A549 (cell line): Measurements from ENCODE around the gene CYB5D1. TPM values are rescaled to one million over a fixed set of nuclear protein-coding genes. Genes with fewer than 3 reads are reported as not detected.

ENCODE experiments used
- ATAC-seq, 2 experiments: fragments of 200-7000 bp in 1 of 2; fragments of >200 bp in 1 of 2; cut with Nextera tagmentation in 1 of 2; cut with Tn5 transposase in 1 of 2; 3 replicates each; pipeline versions ENCODE4 v1.8.0 to v1.9.1; 2018 to 2020; ENCODE audit warnings: mild to moderate bottlenecking in 1 of 2, moderate library complexity in 1 of 2
- CTCF ChIA-PET: fragments of 300-600 bp; sonication (Branson Sonifier 250); formaldehyde crosslinking; extraction: SDS; loops from one replicate; lab custom pipeline; 2021; ENCODE audit warnings: antibody characterized with exemption, inconsistent platforms; lab: Yijun Ruan, JAX
- POLR2A ChIA-PET: fragments of 350-600 bp; formaldehyde crosslinking; extraction: SDS; loops from one replicate; lab custom pipeline; 2021; ENCODE audit warnings: antibody characterized with exemption, inconsistent platforms; lab: Yijun Ruan, JAX
- DNase-seq, 2 experiments: peaks; one replicate each; pipeline versions ENCODE4 v3.0.0 to v3.0.0-alpha.2; 2011 to 2016; ENCODE audit warnings: low read depth in 1 of 2, low spot score in 1 of 2
- FAIRE-seq: peaks from 2 replicates; lab custom pipeline; 2011; peaks lifted over from hg19 to GRCh38; lab: Jason Lieb, UNC
- H3K27ac ChIP-seq, 2 experiments: fragments of >200 bp; sonication (Bioruptor Twin); formaldehyde crosslinking; 3 replicates each; pipeline ENCODE4 v1.5.1; 2016 to 2017
- H3K4me1 ChIP-seq: fragments of >200 bp; sonication (Bioruptor Twin); formaldehyde crosslinking; 3 replicates; pipeline ENCODE4 v1.6.1; 2016
- H3K4me2 ChIP-seq: fragments of >200 bp; sonication (Bioruptor Twin); formaldehyde crosslinking; 3 replicates; pipeline ENCODE4 v1.6.1; 2016
- H3K4me3 ChIP-seq: fragments of >200 bp; sonication (Bioruptor Twin); formaldehyde crosslinking; 3 replicates; pipeline ENCODE4 v1.5.1; 2016
- H3K9me3 ChIP-seq: fragments of >200 bp; sonication (Bioruptor Twin); formaldehyde crosslinking; 3 replicates; pipeline ENCODE4 v1.6.1; 2016
- BHLHE40 ChIP-seq: IDR thresholded peaks from 2 replicates; pipeline ENCODE4 v1.6.1; 2012; ENCODE audit warnings: low read depth, low read length, inconsistent platforms
- CBX2 ChIP-seq: fragments of 200-600 bp; sonication (generic); IDR thresholded peaks from 2 replicates; pipeline ENCODE4 v1.6.1; 2016; ENCODE audit warnings: low read depth, mild to moderate bottlenecking, borderline replicate concordance
- CBX8 ChIP-seq: fragments of 200-600 bp; sonication (generic); IDR thresholded peaks from 2 replicates; pipeline ENCODE4 v1.6.1; 2016
- CHD4 ChIP-seq: fragments of 200-600 bp; sonication (generic); IDR thresholded peaks from 2 replicates; pipeline ENCODE4 v1.6.1; 2016; ENCODE audit warnings: antibody characterized with exemption, mild to moderate bottlenecking, borderline replicate concordance
- CTCF ChIP-seq: fragments of >200 bp; sonication (Bioruptor Twin); formaldehyde crosslinking; IDR thresholded peaks from 3 replicates; pipeline ENCODE4 v1.5.1; 2016
- EHF ChIP-seq: fragments of 250-450 bp; sonication (Bioruptor Pico); IDR thresholded peaks from 2 replicates; pipeline ENCODE4 v1.5.0; 2020; ENCODE audit warnings: mild to moderate bottlenecking
- EP300 ChIP-seq, 2 experiments: fragments of >200 bp; sonication (Bioruptor Twin); formaldehyde crosslinking; IDR thresholded peaks; 2 replicates in 1 of 2; 3 replicates in 1 of 2; pipeline ENCODE4 v1.6.1; 2016 to 2017
- ESRRA ChIP-seq: fragments of 150-350 bp; IDR thresholded peaks from 2 replicates; pipeline ENCODE4 v1.6.1; 2014; ENCODE audit warnings: mild to moderate bottlenecking, low read length, borderline replicate concordance
- FOSB ChIP-seq: fragments of 250-450 bp; sonication (Bioruptor Pico); IDR thresholded peaks from 2 replicates; pipeline ENCODE4 v1.5.0; 2020; ENCODE audit warnings: mild to moderate bottlenecking, moderate library complexity
- FOSL2 ChIP-seq, 2 experiments: fragments of 450-650 bp in 1 of 2; fragments of >200 bp in 1 of 2; sonication (Bioruptor Twin) in 1 of 2; formaldehyde crosslinking; IDR thresholded peaks; 2 replicates each; pipeline versions ENCODE4 v1.5.0 to v1.6.1; 2016 to 2020; ENCODE audit warnings: mild to moderate bottlenecking in 1 of 2, moderate library complexity in 1 of 2
- HOXB13 ChIP-seq: fragments of 250-450 bp; sonication (Bioruptor Pico); IDR thresholded peaks from 2 replicates; pipeline ENCODE4 v1.5.0; 2020; ENCODE audit warnings: low read depth, mild to moderate bottlenecking, moderate library complexity
- JUN ChIP-seq, 2 experiments: fragments of >200 bp; sonication (Bioruptor Twin); formaldehyde crosslinking; IDR thresholded peaks; 2 replicates in 1 of 2; 3 replicates in 1 of 2; pipeline ENCODE4 v1.6.1; 2016 to 2017
- KDM5A ChIP-seq: fragments of 200-600 bp; sonication (generic); IDR thresholded peaks from 2 replicates; pipeline ENCODE4 v1.6.1; 2016; ENCODE audit warnings: antibody characterized with exemption, mild to moderate bottlenecking
- MAFK ChIP-seq: fragments of 450-650 bp; IDR thresholded peaks from 2 replicates; pipeline ENCODE4 v1.6.1; 2014; ENCODE audit not compliant: partially characterized antibody
- MYC ChIP-seq: IDR thresholded peaks from 2 replicates; pipeline ENCODE4 v1.6.1; 2012; ENCODE audit warnings: mild to moderate bottlenecking, inconsistent platforms, low read length, improper control_type of control experiment, borderline replicate concordance
- NPAS2 ChIP-seq: fragments of 250-450 bp; sonication (Bioruptor Pico); IDR thresholded peaks from 2 replicates; pipeline ENCODE4 v1.8.0; 2022; ENCODE audit warnings: mild to moderate bottlenecking, moderate library complexity, borderline replicate concordance
- RCOR1 ChIP-seq: fragments of 150-350 bp; IDR thresholded peaks from 2 replicates; pipeline ENCODE4 v1.6.1; 2014; ENCODE audit warnings: antibody characterized with exemption, low read length, low read depth
- RFX5 ChIP-seq: fragments of 450-650 bp; IDR thresholded peaks from 2 replicates; pipeline ENCODE4 v1.7.1; 2014; ENCODE audit warnings: antibody characterized with exemption, mild to moderate bottlenecking, moderate library complexity
- RNF2 ChIP-seq: fragments of 200-600 bp; sonication (generic); IDR thresholded peaks from 2 replicates; pipeline ENCODE4 v1.6.1; 2016; ENCODE audit warnings: low read depth, mild to moderate bottlenecking, antibody characterized with exemption, moderate library complexity, borderline replicate concordance
- SREBF2 ChIP-seq: fragments of 450-650 bp; IDR thresholded peaks from 2 replicates; pipeline ENCODE4 v1.6.1; 2014; ENCODE audit warnings: mild to moderate bottlenecking, moderate library complexity
- TFCP2L1 ChIP-seq: fragments of 250-450 bp; sonication (Bioruptor Pico); IDR thresholded peaks from 2 replicates; pipeline ENCODE4 v1.5.0; 2021; ENCODE audit warnings: mild to moderate bottlenecking
- ZC3H11A ChIP-seq: fragments of 450-650 bp; IDR thresholded peaks from 2 replicates; pipeline ENCODE4 v1.6.1; 2014; ENCODE audit warnings: antibody characterized with exemption, mild to moderate bottlenecking
- ZFP36 ChIP-seq: fragments of 450-650 bp; IDR thresholded peaks from 2 replicates; pipeline ENCODE4 v1.6.1; 2014; ENCODE audit warnings: borderline replicate concordance; ENCODE audit not compliant: partially characterized antibody
- ZNF302 ChIP-seq: fragments of 250-450 bp; sonication (Bioruptor Pico); IDR thresholded peaks from 2 replicates; pipeline ENCODE4 v1.9.0; 2021; ENCODE audit warnings: inconsistent platforms, mild to moderate bottlenecking, moderate library complexity
- WGBS: methylation state at CpG from one replicate; pipeline ENCODE4 v1.1.6; 2017; ENCODE audit errors: missing lambda C conversion rate; 5-methylcytosine and 5-hydroxymethylcytosine counted together
- polyA plus RNA-seq, 4 experiments: library from polyadenylated mRNA; depleted of rRNA in 3 of 4; stranded (reverse); fragments of >200 nt; fragmentation: RNase III in 1 of 4; extraction: RNeasy Plus Mini Kit Qiagen cat#74134 plus additional on column Dnase treatment in 1 of 4; gene quantifications; 2 replicates in 3 of 4; 3 replicates in 1 of 4; pipeline ENCODE4 v1.2.3, GENCODE V29; 2011 to 2017
- TF ChIP-seq, protein P1 (sequence below): IDR thresholded peaks from 2 replicates; pipeline ENCODE4 v1.6.1; 2012
- TF ChIP-seq, protein P2 (sequence below): fragments of 250-450 bp; sonication (Bioruptor Pico); IDR thresholded peaks from 2 replicates; pipeline ENCODE4 v1.5.0; 2020; ENCODE audit warnings: low read depth, mild to moderate bottlenecking, moderate library complexity
- TF ChIP-seq, protein P3 (sequence below): fragments of >200 bp; sonication (Bioruptor Twin); formaldehyde crosslinking; IDR thresholded peaks from 3 replicates; pipeline ENCODE4 v1.6.1; 2016
- TF ChIP-seq, protein P4 (sequence below): fragments of 250-450 bp; sonication (Bioruptor Pico); IDR thresholded peaks from 2 replicates; pipeline ENCODE4 v1.5.0; 2021; ENCODE audit warnings: mild to moderate bottlenecking, moderate library complexity, borderline replicate concordance

CYB5D1 gene
- polyA plus RNA-seq, 2 of the 4 experiments (the other 2 are of a cell fraction): 20.4 to 28.2 TPM

DNA sequence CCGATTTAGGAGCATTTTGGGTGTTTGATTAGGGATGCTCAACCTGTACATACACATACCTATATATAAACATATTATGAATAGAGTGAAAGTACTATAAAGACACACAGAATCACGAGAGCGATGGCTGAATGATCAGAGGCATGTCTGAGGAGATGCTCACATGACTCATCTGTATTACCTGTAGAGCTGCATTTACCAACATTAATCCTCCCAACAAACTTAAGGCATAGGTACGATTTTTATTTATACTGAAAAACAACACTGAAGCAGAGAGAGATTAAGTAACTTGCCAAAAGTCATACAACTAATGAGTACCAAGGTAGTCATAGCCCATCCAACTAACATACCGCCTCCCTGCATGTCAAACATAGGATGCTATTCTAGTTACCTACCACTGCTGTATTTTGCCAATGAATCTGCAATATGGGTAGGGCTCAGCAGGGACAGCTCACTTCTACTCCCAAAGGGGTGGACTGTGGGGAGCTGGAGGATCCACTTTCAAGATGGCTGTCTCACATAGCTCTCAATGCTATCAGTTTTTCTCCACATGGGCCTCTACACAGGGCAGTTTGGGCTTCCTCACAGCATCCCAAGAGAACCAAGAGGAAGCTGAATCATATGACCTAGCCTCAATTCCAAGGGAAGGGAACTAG lies 7.3 kb downstream of the CYB5D1 start:
- Histone ChIP-seq H3K9me3 (0 out of 3 replicates have a peak, but pooled peaks cover 2% of the 10 kb centered on the region), H3K4me1 (peaks cover 7% of the 10 kb centered on the region; the same call in 1 of the 3 replicates), H3K4me2 (no peak overlapping the region), H3K27ac (no peak overlapping the region), H3K4me3 (no peak overlapping the region)
- DNase-seq (no peak), FAIRE-seq (no peak), ATAC-seq (peak in 1 of 2 experiments; percentile 28; a peak in 2 of 6 replicates)
- 84% methylated on average over 5 of the region's 5 CpGs for WGBS
- TF ChIP-seq FOSB (CRISPR knock-in tag) (no peak), MYC (no peak), CTCF (no peak), RFX5 (no peak), JUN (IDR thresholded peaks at IDR 0.05) (no peak), TFCP2L1 (CRISPR knock-in tag) (no peak), EHF (CRISPR knock-in tag) (no peak), KDM5A (no peak), ZFP36 (no peak), ESRRA (no peak), ZC3H11A (no peak), SREBF2 (no peak), MAFK (no peak), ZNF302 (CRISPR knock-in tag) (no peak), FOSL2 (IDR thresholded peaks at IDR 0.05) (no peak), FOSL2 (CRISPR knock-in tag; IDR thresholded peaks at IDR 0.05) (no peak), BHLHE40 (no peak), CBX2 (no peak)
- TF ChIP-seq, protein P1, sequence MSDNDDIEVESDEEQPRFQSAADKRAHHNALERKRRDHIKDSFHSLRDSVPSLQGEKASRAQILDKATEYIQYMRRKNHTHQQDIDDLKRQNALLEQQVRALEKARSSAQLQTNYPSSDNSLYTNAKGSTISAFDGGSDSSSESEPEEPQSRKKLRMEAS: no peak
- TF ChIP-seq, protein P2, sequence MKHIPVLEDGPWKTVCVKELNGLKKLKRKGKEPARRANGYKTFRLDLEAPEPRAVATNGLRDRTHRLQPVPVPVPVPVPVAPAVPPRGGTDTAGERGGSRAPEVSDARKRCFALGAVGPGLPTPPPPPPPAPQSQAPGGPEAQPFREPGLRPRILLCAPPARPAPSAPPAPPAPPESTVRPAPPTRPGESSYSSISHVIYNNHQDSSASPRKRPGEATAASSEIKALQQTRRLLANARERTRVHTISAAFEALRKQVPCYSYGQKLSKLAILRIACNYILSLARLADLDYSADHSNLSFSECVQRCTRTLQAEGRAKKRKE (CRISPR knock-in tag): no peak
- TF ChIP-seq, protein P3, sequence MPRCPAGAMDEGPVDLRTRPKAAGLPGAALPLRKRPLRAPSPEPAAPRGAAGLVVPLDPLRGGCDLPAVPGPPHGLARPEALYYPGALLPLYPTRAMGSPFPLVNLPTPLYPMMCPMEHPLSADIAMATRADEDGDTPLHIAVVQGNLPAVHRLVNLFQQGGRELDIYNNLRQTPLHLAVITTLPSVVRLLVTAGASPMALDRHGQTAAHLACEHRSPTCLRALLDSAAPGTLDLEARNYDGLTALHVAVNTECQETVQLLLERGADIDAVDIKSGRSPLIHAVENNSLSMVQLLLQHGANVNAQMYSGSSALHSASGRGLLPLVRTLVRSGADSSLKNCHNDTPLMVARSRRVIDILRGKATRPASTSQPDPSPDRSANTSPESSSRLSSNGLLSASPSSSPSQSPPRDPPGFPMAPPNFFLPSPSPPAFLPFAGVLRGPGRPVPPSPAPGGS: no peak
- CTCF ChIA-PET: interaction anchor here (0.5 to 14.5 kb wide), 19 partner anchors 8 to 644 kb away, joined by 3 to 339 read pairs (median 10); partner anchors contain the start of genes ALOX15B, CHD3 and KDM6B
- POLR2A ChIA-PET: interaction anchor here (0.5 to 0.6 kb wide), 2 partner anchors 31 to 461 kb away, joined by 3 to 6 read pairs; partner anchors contain the start of gene TMEM256

DNA sequence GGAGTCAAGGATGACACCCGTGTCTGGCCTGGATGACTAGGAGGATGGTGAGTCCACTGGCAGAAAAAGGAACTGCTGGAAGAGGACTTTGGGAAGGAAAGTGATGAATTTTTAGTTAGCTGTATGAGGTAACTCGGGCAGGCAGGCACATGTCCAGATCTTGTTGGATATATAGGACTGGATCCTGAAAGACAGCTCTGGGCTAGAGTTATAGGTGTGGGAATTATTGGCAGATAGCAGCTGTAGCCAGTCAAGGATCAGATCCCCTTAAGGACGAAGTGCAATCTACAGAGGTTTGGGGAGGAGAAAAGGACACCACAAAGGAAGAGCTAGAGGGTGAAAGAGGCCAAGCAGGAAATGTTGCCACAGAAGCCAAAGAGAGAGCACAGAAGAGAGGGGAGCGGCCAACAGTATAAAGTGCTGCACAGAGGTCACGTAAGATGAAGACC lies 10.1 kb downstream of the CYB5D1 start:
- no peak for FAIRE-seq
- Histone ChIP-seq H3K4me3 (no peak overlapping the region), H3K27ac (no peak overlapping the region), H3K4me2 (no peak overlapping the region), H3K9me3 (0 out of 3 replicates have a peak, but pooled peaks cover 2% of the 10 kb centered on the region), H3K4me1 (peaks cover 5% of the 10 kb centered on the region; the same call in 1 of the 3 replicates)
- DNase-seq: no peak
- WGBS: 87% methylated on average over 5 of the region's 5 CpGs
- CTCF ChIA-PET: interaction anchor here (0.8 to 14.5 kb wide), 9 partner anchors 17 to 191 kb away, joined by 3 to 339 read pairs (median 10); partner anchors contain the start of gene CHD3
- no peak for ATAC-seq
- TF ChIP-seq EP300 (IDR thresholded peaks at IDR 0.05): no peak
- TF ChIP-seq SREBF2: no peak
- no peak for TF ChIP-seq CHD4
- TF ChIP-seq CBX8: no peak
- TF ChIP-seq RNF2: no peak
- TF ChIP-seq HOXB13: no peak
- no peak for TF ChIP-seq RCOR1
- no peak for TF ChIP-seq KDM5A
- TF ChIP-seq NPAS2: no peak
- TF ChIP-seq, protein P4, sequence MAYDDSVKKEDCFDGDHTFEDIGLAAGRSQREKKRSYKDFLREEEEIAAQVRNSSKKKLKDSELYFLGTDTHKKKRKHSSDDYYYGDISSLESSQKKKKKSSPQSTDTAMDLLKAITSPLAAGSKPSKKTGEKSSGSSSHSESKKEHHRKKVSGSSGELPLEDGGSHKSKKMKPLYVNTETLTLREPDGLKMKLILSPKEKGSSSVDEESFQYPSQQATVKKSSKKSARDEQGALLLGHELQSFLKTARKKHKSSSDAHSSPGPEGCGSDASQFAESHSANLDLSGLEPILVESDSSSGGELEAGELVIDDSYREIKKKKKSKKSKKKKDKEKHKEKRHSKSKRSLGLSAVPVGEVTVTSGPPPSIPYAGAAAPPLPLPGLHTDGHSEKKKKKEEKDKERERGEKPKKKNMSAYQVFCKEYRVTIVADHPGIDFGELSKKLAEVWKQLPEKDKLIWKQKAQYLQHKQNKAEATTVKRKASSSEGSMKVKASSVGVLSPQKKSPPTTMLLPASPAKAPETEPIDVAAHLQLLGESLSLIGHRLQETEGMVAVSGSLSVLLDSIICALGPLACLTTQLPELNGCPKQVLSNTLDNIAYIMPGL: no peak
- TF ChIP-seq, protein P1: no peak
- POLR2A ChIA-PET: interaction anchor here (1.1 kb wide), 1 partner anchor 11 kb away, joined by 4 read pairs; the partner anchor contains the start of gene NAA38
